Left forelimb (tissue), 1 donor: ENCODE measurements around the gene ADH5.
"Not testable (repeated sequence)": the region's sequence is repeated elsewhere in the genome, so short reads cannot be mapped to it uniquely, and the experiment has no call there.

Experiments used
- DNase-seq: peaks from one replicate; pipeline ENCODE4 v3.0.0-alpha.2; 2018; ENCODE audit warnings: low spot score

The ADH5 gene

GRCh38 chr4:99082192-99082591 lies 6.4 kb downstream of the ADH5 start:
- DNase-seq = no peak

GRCh38 chr4:99080869-99081268 lies 7.7 kb downstream of the ADH5 start:
- DNase-seq = not testable (repeated sequence)

GRCh38 chr4:99079625-99080295 lies 8.8 kb downstream of the ADH5 start:
- DNase-seq = no peak

- DNase-seq = no peak
Observed at GRCh38 chr4:99078931-99079624, 9.5 kb downstream of the ADH5 start.

- DNase-seq = no peak
Observed at GRCh38 chr4:99078336-99078735, 10.3 kb downstream of the ADH5 start.

GRCh38 chr4:99077177-99077576 lies 11.4 kb downstream of the ADH5 start:
- DNase-seq = no peak

GRCh38 chr4:99076292-99076976 lies 12.2 kb downstream of the ADH5 start:
- no peak for DNase-seq

- DNase-seq = no peak
Observed at GRCh38 chr4:99074816-99075215, 13.8 kb downstream of the ADH5 start.

- no peak for DNase-seq
Observed at GRCh38 chr4:99071159-99071558, 17.4 kb downstream of the ADH5 start.

- DNase-seq = no peak
Observed at GRCh38 chr4:99067617-99068016, 21.0 kb downstream of the ADH5 start.

GRCh38 chr4:99065521-99065920 lies 23.1 kb downstream of the ADH5 start:
- not testable (repeated sequence) for DNase-seq

- DNase-seq = no peak
Observed at GRCh38 chr4:99062120-99062519, 26.5 kb downstream of the ADH5 start.

- no peak for DNase-seq
Observed at GRCh38 chr4:99061048-99061700, 27.4 kb downstream of the ADH5 start.

GRCh38 chr4:99059550-99059949 lies 29.0 kb downstream of the ADH5 start:
- DNase-seq = no peak

- DNase-seq = no peak
Observed at GRCh38 chr4:99058228-99058627, 30.4 kb downstream of the ADH5 start.

GRCh38 chr4:99054428-99054994 lies 34.1 kb downstream of the ADH5 start:
- no peak for DNase-seq

- no peak for DNase-seq
Observed at GRCh38 chr4:99052902-99053301, 35.7 kb downstream of the ADH5 start.

- no peak for DNase-seq
Observed at GRCh38 chr4:99047710-99048109, 40.9 kb downstream of the ADH5 start.

- DNase-seq = no peak
Observed at GRCh38 chr4:99043346-99043745, 45.2 kb downstream of the ADH5 start.

- DNase-seq = no peak
Observed at GRCh38 chr4:99038213-99038612, 50.4 kb downstream of the ADH5 start.

GRCh38 chr4:99033956-99034355 lies 54.6 kb downstream of the ADH5 start:
- DNase-seq = no peak

- no peak for DNase-seq
Observed at GRCh38 chr4:99029852-99030251, 58.7 kb downstream of the ADH5 start.
